Hepatocyte (in vitro differentiated cells): ENCODE results near the gene TEX29.

ENCODE experiments used
- EZH2phosphoT487 ChIP-seq: fragments of 200-600 bp; sonication (generic); IDR thresholded peaks from one replicate; pipeline ENCODE4 v1.6.1; 2018; ENCODE audit warnings: antibody characterized with exemption, mild to moderate bottlenecking, low read depth, moderate library complexity; ENCODE audit not compliant: unreplicated experiment, severe bottlenecking
- TF ChIP-seq, protein P1 (sequence below): fragments of 200-600 bp; sonication (generic); IDR thresholded peaks from 2 replicates; pipeline ENCODE4 v1.5.1; 2016; ENCODE audit warnings: antibody characterized with exemption, mild to moderate bottlenecking; ENCODE audit not compliant: poor library complexity

DNA sequence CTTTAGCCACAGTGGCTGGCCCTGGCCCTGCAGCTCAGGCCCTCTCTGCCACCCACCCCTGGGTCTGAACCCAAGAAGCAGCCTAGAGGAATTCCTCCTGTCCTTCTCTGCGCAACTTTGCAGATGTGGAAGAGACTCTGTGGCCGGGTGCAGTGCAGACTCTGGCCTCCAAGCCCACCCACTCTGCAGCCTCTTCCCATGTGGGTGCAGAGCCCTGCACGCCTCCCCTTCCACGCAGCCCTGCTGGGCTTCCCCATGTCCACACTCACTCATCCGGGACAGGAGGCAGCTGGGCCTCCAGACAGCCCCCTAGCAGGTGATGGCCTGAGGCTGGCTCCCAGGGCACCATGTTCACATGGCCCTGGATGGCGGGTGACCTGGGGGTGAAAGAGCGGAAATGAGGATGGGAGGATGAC, 2.5 kb downstream of the TEX29 start:
- TF ChIP-seq, protein P1, sequence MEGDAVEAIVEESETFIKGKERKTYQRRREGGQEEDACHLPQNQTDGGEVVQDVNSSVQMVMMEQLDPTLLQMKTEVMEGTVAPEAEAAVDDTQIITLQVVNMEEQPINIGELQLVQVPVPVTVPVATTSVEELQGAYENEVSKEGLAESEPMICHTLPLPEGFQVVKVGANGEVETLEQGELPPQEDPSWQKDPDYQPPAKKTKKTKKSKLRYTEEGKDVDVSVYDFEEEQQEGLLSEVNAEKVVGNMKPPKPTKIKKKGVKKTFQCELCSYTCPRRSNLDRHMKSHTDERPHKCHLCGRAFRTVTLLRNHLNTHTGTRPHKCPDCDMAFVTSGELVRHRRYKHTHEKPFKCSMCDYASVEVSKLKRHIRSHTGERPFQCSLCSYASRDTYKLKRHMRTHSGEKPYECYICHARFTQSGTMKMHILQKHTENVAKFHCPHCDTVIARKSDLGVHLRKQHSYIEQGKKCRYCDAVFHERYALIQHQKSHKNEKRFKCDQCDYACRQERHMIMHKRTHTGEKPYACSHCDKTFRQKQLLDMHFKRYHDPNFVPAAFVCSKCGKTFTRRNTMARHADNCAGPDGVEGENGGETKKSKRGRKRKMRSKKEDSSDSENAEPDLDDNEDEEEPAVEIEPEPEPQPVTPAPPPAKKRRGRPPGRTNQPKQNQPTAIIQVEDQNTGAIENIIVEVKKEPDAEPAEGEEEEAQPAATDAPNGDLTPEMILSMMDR, result no peak
- TF ChIP-seq EZH2phosphoT487, result no peak
